Stimulated activated CD4-positive, alpha-beta T cell treated with anti-CD3 and anti-CD28 coated beads, Interleukin-4, amount 100 ng/mL, for 48 hours (primary cell): Measurements from ENCODE around the gene CLSTN2.

Experiments used
- DNase-seq, 2 donors: peaks; one replicate each; pipeline ENCODE4 v3.0.0-alpha.2; 2020; ENCODE audit warnings: low read depth in 2 of 2

CLSTN2 gene

DNA sequence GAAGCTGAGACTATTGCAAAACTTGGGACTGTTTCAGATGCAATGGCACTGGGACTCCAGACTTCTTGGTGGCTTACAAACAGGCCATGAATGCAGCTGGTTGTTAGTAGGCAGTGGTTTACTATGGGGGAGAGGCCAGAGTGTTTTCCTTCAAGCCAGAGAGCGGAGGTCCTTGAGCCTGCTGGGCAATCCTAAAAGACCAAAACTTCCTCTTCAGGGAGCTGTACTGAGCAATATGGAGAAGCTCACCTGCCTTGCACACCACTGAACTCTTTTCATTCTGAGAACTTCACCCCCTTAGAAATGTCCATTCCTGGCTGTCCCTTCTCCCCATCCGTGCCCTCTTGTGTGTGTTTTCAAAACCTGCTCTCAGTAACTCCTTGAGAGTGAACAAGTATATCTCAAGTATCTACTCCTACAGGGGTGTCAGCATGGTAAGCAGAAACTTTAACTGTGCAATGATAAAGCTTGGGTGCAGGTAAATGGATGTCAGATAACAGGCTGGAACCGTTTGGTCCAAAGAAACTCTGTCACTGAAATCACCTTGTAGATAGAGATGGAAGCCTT is 213.9 kb downstream of the CLSTN2 start:
- DNase-seq: no peak

DNA sequence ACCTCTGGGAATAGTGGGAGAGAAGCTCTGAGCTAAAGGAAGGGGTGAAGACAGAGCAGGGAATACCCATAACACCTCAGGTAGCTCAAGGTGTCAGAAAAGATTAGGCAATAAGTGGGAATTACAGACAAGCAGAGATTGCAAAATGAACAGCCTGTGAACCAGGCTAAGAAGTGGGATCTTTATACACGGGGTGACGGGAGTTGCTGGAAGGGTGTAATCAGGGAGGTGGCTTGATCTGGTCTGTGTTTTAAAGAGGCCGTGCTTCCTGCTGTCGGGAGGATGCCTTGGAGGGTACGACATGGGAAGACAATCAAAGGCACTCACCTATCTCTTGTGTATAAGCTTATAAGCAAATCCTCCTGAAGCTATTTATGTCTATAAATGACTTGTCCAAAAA is 216.3 kb downstream of the CLSTN2 start:
- DNase-seq: no peak

DNA sequence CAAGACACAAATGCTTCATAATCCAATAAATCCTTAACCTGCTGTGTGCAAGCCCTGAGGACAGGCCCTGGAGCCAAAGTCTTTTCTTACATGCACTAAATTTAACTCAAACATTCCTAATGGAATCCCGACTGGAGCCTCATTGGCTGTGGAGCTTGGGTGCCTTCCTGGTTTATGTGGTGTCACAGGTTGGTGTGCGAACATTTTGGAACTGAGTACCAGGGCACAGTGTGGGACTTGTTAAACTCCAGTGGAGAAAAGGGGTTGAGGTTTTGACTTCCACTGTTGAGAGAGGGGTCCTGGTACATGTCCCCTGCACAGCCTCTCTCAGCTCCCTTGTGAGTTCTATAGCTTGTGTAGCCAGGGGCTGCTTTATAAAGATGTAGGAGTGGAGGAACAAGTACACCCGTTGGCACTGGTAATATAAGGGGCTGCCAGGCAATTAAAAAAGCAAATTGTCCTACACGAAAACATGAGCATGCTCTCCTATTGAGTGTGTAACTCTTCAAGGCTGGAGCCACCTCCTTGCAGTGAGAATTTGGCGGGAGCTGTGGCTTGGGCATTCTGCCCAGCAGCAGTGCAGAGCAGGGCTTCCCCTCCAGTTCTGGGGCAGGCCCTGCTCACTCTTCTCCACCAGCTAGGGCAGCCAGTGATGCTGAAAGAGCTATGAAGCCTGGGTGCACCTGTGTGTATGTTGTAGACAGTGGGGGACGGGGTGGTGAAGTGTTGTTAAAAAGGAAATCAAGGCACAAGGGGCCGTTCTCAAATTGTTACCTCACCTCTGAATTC is 218.1 kb downstream of the CLSTN2 start:
- DNase-seq: no peak

DNA sequence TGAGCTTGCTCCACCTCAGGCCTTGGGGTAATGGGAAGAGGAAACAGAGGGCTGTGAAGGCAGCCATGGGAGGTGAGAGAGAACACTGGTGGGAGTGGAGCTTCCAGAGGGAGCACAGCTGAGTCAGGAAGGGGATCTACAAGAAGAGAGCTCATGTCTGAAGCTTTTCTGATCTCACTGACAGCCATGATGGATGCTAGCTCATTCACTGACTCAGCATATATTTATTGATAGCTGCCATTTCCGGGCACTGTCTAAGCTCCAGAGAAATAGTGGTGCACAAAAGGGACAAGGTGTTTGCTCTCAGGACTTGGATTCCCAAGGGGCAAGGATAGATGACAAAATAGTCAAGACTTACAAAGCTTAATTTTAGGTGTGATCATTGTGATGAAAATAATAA is 218.8 kb downstream of the CLSTN2 start:
- no peak for DNase-seq

DNA sequence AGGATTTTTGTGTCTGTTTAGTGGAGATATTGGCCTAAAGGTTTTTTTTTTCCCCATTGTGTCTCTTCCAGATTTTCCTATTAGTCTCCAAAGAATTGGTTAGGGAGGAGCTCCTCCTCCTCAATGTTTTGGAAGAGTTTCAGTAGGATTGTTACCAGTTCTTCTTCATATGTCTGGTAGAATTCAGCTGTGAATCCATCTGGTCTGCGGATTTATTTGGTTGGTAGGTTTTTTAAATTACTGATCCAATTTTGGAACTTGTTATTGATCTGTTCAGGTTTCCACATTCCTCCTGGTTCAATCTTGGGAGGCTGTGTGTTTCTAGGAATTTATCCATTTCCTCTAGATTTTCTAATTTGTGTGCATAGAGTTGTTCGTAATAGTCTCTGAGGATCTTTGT is 222.2 kb downstream of the CLSTN2 start:
- no peak for DNase-seq

DNA sequence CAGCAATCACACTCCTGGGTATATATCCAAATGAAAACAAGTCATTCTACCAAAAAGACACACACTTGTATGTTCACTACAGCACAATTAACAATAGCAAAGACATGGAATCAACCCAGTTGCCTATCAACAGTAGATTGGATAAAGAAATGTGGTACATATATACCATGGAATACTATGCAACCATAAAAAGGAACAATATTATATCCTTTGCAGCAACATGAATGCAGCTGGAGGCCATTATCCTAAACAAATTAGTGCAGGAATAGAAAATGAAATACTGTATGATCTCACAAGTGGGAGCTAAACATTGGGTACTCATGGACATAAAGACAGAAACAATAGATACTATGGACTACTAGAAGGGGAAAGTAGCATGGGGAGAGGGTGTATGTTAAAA is 224.7 kb downstream of the CLSTN2 start:
- no peak for DNase-seq

DNA sequence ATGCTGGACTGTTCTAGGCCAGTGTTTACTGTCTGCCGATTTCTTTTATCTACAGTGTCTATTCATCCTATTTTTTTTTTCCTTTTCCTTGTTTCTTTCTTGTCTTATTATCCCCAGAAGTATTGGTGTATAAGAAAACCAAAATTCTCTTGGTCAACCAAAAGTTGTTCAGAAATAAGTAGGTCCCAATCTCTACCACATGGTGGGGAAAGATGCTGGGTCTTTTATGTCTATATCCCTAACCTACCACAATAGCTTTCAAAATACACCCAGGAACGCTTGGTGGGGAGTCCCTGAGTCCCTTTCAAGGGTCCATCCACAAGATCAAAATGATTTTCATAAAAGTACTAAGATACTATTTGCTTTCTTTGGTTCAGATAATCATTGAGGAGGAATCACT is 225.6 kb downstream of the CLSTN2 start:
- DNase-seq: no peak

DNA sequence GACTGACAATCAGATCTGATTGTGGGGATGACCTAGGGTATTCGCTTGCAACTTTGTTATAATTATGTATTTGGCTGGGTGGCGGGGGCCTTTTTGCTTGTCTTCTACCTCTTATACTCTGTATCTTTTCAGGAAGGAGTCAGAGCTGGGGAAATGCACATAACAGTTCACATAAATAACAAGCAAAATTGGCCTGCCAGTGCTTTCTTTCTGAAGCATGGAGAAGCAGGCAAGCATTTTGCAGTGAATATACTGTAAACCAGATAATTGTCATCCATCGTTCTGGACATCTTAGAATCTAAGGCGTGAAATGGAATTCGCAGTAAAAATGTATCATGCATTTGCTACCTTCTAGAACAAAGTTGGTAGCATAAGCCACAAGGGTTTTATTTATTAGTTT is 227.6 kb downstream of the CLSTN2 start:
- DNase-seq: no peak

DNA sequence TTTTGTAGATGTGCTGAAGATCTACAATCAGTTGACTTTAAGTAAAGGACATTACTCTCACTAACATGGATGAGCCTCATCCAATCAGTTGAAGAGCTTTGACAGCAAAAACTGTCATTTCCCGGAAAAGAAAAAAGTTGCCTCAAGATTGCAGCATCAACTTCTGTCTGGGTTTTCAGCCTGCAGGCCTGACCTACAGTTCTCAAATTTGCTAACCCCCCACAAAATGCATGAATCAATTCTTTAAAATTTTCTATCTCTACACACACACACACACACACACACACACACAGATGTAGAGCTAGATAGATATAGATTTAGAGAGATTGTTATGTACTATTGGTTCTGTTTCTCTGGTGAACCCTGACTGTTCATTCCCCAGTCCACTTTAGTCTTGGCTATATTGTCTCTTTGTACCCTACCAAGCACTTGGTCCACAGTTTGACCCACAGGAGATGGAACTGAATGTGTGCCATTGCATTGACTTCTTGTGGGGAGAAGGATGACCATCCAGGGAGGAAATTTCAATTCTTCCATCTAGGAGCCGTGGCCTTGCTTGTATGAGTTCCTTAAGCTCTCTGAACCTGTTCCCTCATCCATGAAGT is 228.3 kb downstream of the CLSTN2 start:
- DNase-seq: no peak

DNA sequence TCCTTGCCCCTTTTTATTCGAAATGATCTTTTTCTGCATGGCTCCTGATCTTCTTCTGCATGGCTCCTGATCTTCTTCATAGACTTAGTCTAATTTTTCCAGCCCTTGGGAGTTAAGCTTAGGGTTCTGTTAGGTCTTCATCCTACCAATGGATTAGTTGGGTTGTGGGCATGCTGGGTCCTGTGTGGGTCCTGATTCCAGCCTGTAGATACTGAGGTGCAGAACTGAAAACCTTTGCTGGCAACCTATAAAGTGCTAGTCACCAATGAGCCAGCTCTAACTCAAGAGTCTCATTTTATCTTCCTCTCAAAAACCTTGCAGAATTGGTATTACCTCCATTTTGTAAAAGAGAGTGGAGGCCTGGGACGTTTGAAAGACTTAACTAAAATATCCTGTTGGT is 229.2 kb downstream of the CLSTN2 start:
- no peak for DNase-seq

DNA sequence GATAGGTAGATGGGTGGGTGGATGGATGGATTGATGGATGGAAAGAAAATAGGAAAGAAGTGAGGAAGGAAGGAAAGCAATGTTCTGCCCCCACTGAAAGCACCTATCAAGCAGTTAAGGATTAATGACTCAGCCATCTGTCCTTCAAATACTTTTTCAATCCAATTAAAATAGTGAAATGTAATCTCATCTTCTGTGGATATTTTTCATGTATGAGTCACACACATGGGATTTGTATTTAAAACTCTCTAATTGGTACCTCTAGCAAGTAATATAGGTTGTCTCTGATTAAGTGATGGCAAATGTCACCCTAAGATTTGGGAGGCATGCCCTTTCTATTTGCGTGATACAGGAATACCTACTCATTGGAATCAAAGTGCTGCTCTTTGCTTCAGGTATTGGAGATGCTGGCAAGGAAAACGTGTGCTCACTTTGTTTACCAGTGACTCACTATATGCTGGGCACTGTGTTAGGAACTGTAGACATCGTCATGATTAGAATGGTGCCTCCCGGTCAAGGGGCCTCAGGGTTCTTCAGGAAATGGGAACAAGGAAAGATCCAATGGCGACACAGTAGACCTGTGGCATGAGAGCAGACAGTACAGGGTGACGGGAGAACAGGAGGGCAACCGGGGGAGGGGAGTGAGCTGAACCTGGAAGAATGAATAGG is 230.1 kb downstream of the CLSTN2 start:
- DNase-seq: no peak

DNA sequence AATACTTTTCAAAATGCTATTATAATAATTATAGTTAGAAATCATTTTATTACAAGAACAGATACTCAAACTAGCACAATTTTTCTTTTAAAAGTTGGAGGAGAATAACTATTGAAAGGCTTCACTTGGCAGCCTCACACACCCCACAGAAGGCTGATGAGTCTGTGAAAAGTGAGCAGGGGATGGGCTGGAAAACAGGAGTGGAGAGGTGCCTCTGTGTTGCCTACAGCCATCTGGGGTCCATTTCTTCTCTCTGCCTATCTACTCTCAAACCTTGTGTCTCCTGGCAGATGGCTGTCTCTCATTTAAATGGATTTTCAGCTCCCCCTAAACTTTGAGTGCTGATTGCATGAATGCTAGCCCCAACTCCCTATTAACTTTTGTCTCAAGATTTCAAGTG is 230.8 kb downstream of the CLSTN2 start:
- DNase-seq: no peak

DNA sequence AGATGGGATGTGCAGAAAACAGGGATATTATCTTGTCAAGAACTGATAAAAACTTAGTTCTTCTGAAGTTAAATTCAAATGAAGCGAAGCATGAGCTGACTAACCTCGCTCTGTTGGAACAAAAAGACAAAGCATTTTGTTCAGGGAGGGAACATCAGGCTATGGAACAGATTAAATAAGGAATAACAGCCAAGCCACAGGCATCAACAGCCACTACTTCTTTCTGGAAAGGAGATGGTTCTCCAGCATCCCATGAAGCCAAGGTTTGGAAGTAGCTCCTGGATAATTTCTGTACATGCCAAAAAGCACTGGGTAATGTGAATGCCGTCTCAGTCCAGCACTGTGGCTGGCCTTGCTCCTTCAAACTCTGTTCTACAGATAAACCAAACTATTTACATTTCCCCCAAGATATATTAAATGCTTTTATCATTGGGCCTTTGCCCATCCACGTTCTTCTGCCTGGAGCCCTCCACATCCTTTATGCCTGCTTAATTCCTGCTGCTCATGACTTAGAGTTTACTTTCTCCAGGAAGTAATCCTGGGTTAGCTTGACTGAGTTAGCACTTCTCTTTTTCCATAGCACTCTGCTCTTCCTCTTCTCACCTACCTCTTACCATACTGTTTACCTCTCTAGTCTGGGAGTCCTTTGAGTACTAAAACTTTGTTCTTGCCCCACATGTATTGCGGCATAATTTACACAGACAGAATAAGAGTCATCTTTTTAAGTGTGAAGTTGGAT is 232.0 kb downstream of the CLSTN2 start:
- no peak for DNase-seq

DNA sequence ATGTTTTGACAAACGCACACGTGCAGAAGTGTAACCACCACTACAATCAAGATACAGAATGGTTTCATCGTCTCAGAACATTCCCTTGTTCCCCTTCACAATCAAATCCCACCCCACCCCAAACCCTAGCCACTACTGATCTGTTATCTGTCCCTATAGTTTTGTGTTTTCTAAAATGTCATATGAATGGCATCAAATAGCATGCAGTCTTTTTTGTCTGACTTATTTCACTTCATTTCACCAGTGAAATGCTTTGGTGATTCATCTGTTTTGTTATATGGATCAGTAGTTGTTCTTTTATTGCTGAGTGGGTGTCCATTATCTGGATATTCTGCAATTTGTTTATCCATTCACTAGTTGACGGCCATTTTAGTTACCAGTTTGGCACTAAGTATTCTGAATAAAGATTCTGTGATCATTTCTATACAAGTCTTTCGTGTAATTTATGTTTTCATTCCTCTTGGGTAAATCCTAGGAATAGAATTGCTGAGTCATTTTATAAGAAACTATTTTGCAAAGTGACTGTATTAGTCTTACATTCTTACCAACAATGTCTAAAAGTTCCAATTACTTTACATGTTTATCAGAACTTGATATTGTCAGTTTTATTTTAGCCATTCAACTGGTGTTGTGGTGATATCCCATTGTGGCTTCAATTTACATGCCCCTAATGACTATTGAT is 232.8 kb downstream of the CLSTN2 start:
- no peak for DNase-seq

DNA sequence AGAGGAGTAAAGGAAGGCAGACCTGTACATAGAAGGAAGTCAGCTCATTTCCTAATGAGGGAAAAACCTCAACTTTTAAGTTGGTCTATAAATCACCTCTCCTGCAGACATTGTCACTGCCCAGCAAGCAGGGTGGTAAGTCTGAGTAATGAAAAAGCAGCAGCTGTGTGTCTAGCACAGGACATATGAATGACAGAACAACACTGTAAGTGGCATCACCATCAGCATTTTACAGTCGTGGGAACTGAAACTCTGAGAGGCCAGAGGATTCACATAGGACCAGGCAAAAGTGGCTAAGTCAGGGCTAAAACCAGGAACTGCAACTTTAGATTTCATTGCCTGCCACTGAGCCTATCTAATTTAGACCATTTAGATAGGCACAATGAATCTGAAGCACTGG is 235.6 kb downstream of the CLSTN2 start:
- no peak for DNase-seq

DNA sequence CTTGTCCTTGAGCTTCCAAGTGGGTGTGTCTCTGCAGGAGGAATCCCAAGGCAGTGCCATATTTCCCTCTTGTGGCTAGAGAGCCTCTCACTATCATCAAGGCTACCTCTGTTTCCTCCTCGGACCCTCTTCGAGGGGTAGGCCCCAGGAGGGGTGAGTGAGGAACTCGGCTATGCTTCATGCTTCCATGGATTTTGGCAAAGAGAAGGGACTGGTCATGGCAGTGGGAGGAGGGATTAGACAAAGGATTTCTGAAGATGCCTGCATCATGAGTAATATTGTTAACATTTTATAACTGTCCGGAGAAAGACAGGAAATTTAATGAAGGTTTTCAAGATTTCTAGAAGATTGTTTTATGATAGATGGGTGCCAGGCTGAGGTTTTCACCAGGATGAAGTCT is 241.5 kb downstream of the CLSTN2 start:
- no peak for DNase-seq

DNA sequence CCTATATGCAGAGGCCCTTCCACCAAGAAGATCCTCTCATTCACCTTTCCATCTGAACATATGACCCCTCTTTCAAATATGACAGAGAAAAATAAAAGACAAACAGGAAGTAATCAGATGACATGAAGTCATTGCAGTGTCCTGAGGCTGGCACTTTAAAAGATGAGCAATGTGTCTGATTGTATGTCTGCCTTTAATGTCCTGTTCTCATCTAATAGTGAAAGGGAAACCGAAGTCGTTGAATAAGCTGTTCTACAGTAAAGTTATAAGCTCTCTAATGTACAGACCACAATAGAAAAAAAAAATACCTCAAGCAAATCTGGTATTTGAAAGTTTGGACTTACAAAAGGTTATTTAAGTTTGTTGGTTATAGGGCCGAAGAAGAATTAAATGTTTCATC is 243.0 kb downstream of the CLSTN2 start:
- DNase-seq: no peak

DNA sequence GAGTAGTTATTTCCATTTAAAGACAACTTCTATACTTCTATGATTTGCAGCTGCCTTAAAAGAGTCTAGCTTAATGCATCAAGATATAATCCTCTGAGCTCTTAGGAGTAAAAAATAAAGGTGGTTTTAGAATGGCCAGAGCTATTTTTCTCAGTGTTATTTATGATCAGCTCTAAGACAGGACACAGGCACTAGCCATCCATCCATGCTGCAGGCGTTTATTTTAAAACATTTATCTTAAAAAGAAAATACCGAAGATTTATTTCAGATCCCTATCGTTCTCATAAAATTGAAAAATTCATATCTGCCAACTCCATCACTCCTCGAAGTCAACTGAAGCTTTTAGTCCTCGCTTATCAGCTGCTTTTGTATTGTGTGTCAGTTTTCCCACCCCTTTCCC is 243.5 kb downstream of the CLSTN2 start:
- no peak for DNase-seq

DNA sequence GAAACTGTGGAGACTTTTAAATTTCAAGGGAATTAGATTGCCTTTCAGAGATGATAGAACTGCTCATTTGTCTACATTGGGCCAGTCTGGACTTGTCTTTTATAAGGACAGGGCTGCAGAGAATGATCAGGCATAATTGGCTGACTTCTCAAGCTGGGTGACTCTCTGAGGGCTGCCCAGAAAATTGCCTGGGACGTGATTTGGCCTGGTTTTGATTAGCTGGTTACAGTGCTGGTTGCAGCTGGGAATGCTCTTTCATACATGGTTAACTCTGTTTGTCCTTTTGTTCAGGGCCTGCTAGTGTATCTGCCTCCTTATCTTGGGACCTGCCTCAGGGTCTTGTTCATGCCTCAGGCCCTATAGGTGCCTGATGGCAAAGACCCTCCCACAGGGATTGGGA is 245.6 kb downstream of the CLSTN2 start:
- no peak for DNase-seq

DNA sequence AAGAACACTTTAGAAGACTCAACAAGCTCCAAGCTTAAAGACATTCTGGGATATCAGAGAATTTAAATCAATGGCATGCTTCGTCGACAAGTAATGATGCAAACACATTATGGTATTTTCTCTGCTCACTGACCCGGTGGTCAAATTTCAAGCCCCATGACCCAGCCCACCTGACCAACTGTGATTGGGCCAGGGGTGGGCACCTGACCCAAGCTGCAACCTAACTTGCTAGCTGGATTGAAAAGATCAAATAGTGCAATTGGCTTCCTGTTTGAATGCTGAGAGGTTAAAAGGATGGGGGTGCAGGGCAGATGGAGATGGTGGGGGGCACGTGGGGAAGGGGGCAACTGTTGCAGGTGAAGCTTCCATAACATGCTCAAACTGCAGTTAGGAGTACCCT is 250.4 kb downstream of the CLSTN2 start:
- no peak for DNase-seq

DNA sequence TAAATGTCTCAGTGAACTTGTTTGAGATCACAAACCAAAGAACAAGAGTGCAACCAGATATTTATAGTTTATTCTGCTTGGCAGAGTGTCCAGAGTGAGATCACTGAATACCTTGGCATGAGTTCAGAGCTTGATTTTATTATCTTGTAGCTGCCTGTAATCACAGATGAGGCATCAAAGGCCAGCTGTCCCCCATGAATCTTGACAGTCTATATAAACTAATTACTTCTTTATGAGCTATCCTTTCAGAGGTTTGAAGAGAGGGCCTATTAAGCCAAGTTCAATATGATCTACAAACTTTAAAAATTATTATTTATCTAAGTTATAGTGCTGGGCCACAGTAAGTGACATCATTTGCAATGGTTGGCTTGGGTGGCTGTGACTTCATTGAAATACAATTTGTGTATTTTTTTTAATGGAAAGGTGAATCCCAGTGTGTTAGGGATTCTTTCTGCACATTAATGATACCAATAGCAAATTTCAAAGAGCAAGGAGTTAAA is 251.5 kb downstream of the CLSTN2 start:
- DNase-seq: no peak
